GM12878 (cell line): Measurements from ENCODE around the gene PPIP5K2. TPM values are rescaled to one million over a fixed set of nuclear protein-coding genes. Genes with fewer than 3 reads are reported as not detected.

ENCODE experiments used
- ATAC-seq: fragments of 200-7000 bp; cut with Tn5 transposase; 3 replicates; pipeline ENCODE4 v1.9.1; 2020; ENCODE audit warnings: mild to moderate bottlenecking, moderate library complexity
- BruUV-seq: library from RNA; stranded (reverse); fragments of 400-500 nt; replicated peaks from 2 replicates; lab custom pipeline; 2021; lab: Mats Ljungman, UMichigan
- CTCF ChIA-PET: fragments of 300-600 bp; sonication (Branson Sonifier 250); formaldehyde crosslinking; extraction: SDS; loops from one replicate; lab custom pipeline; 2021; ENCODE audit warnings: inconsistent platforms; lab: Yijun Ruan, JAX
- POLR2A ChIA-PET: fragments of 350-600 bp; formaldehyde crosslinking; extraction: SDS; loops from one replicate; lab custom pipeline; 2021; ENCODE audit warnings: inconsistent platforms; lab: Charles Lee
- RAD21 ChIA-PET: fragments of 300-600 bp; sonication (Branson Sonifier 250); formaldehyde crosslinking; loops from one replicate; lab custom pipeline; 2023; ENCODE audit warnings: antibody characterized with exemption; ENCODE audit not compliant: unreplicated experiment; lab: Charles Lee
- SMC1A ChIA-PET: fragments of 300-600 bp; sonication (Branson Sonifier 250); formaldehyde crosslinking; loops from one replicate; lab custom pipeline; 2023; ENCODE audit not compliant: unreplicated experiment, uncharacterized antibody; lab: Charles Lee
- DNase-seq: peaks from one replicate; pipeline ENCODE4 v3.0.0-alpha.2; 2011; ENCODE audit warnings: low read depth, low spot score
- FAIRE-seq: peaks from 3 replicates; lab custom pipeline; 2011; peaks lifted over from hg19 to GRCh38; lab: Jason Lieb, UNC
- H2AFZ ChIP-seq: 2 replicates; pipeline ENCODE4 v1.6.0; 2011; ENCODE audit warnings: low read depth, low read length, control low read depth; ENCODE audit not compliant: control insufficient read depth
- H3K27ac ChIP-seq: 2 replicates; pipeline ENCODE4 v1.5.1; 2011; ENCODE audit warnings: control low read depth; ENCODE audit not compliant: control insufficient read depth, insufficient read depth
- H3K27me3 ChIP-seq, 2 experiments: replicated peaks in 1 of 2; 2 replicates each; pipeline versions ENCODE4 v1.6.0 to v1.6.1; 2011; ENCODE audit warnings: low read length in 1 of 2; ENCODE audit not compliant: control insufficient read depth in 2 of 2, insufficient read depth in 2 of 2
- H3K36me3 ChIP-seq, 2 experiments: 2 replicates each; pipeline ENCODE4 v1.5.1; 2011; ENCODE audit warnings: low read length in 1 of 2; ENCODE audit not compliant: control insufficient read depth in 2 of 2, insufficient read depth in 2 of 2
- H3K4me1 ChIP-seq: 2 replicates; pipeline ENCODE4 v1.6.1; 2011; ENCODE audit warnings: mild to moderate bottlenecking, low read length, moderate library complexity, mixed read lengths; ENCODE audit not compliant: control insufficient read depth, insufficient read depth
- H3K4me2 ChIP-seq: 2 replicates; pipeline ENCODE4 v1.6.0; 2011; ENCODE audit warnings: control low read depth; ENCODE audit not compliant: control insufficient read depth, insufficient read depth
- H3K4me3 ChIP-seq: fragments of 200-600 bp; sonication (generic); 2 replicates; pipeline ENCODE4 v1.5.1; 2016
- H3K79me2 ChIP-seq: 2 replicates; pipeline ENCODE4 v1.6.0; 2011; ENCODE audit warnings: low read length; ENCODE audit not compliant: control insufficient read depth, insufficient read depth
- H3K9ac ChIP-seq: 2 replicates; pipeline ENCODE4 v1.8.0; 2011; ENCODE audit warnings: low read length, control low read depth, mixed read lengths; ENCODE audit not compliant: control insufficient read depth, insufficient read depth
- H3K9me3 ChIP-seq: replicated peaks from 3 replicates; pipeline ENCODE4 v1.5.1; 2011; ENCODE audit warnings: mild to moderate bottlenecking, low read length; ENCODE audit not compliant: control insufficient read depth, insufficient read depth
- H4K20me1 ChIP-seq: 2 replicates; pipeline ENCODE4 v1.6.0; 2011; ENCODE audit not compliant: control insufficient read depth, insufficient read depth
- BHLHE40 ChIP-seq, 2 experiments: fragments of 450-650 bp in 1 of 2; IDR thresholded peaks; 2 replicates each; pipeline ENCODE4 v1.6.1; 2011 to 2017; ENCODE audit warnings: low read depth in 2 of 2, borderline replicate concordance in 1 of 2, improper control_type of control experiment in 1 of 2, low read length in 1 of 2, mild to moderate bottlenecking in 1 of 2
- CBFB ChIP-seq: IDR thresholded peaks from 2 replicates; pipeline ENCODE4 v1.6.1; 2016; ENCODE audit warnings: antibody characterized with exemption, low read depth
- CBX5 ChIP-seq: sonication (generic); IDR thresholded peaks from 2 replicates; pipeline ENCODE4 v1.6.1; 2016; ENCODE audit warnings: low read depth, moderate library complexity, mild to moderate bottlenecking, inconsistent platforms
- CREB1 ChIP-seq: IDR thresholded peaks from 2 replicates; pipeline ENCODE4 v1.6.1; 2012; ENCODE audit warnings: low read depth, mild to moderate bottlenecking, inconsistent platforms
- CREM ChIP-seq: IDR thresholded peaks from 2 replicates; pipeline ENCODE4 v1.6.1; 2014; ENCODE audit warnings: antibody characterized with exemption, low read depth
- EGR1 ChIP-seq, 2 experiments: IDR thresholded peaks; 1 replicate in 1 of 2; 2 replicates in 1 of 2; pipeline ENCODE4 v1.6.1; 2011 to 2012; ENCODE audit warnings: low read depth in 2 of 2, low read length in 2 of 2, borderline replicate concordance in 1 of 2, mild to moderate bottlenecking in 1 of 2, moderate library complexity in 1 of 2
- ELK1 ChIP-seq: IDR thresholded peaks from 2 replicates; pipeline ENCODE4 v1.6.1; 2012; ENCODE audit warnings: low read depth, low read length, improper control_type of control experiment
- EZH2 ChIP-seq: IDR thresholded peaks from 2 replicates; pipeline ENCODE4 v1.6.1; 2012; ENCODE audit warnings: low read depth, mild to moderate bottlenecking, control low read depth, inconsistent platforms, low read length, borderline replicate concordance; ENCODE audit not compliant: control insufficient read depth
- IRF4 ChIP-seq: IDR thresholded peaks from 2 replicates; pipeline ENCODE4 v1.6.1; 2011; ENCODE audit warnings: low read depth, low read length
- JUNB ChIP-seq: IDR thresholded peaks from 2 replicates; pipeline ENCODE4 v1.6.1; 2016; ENCODE audit warnings: antibody characterized with exemption, mild to moderate bottlenecking
- MEF2B ChIP-seq: fragments of 450-650 bp; IDR thresholded peaks from 2 replicates; pipeline ENCODE4 v1.6.1; 2018; ENCODE audit warnings: mild to moderate bottlenecking, moderate library complexity; ENCODE audit not compliant: partially characterized antibody, poor library complexity, severe bottlenecking
- PML ChIP-seq: IDR thresholded peaks from 2 replicates; pipeline ENCODE4 v1.6.1; 2012; ENCODE audit warnings: low read length, inconsistent platforms
- SMAD1 ChIP-seq: fragments of 450-650 bp; IDR thresholded peaks from 2 replicates; pipeline ENCODE4 v1.6.1; 2018; ENCODE audit warnings: mild to moderate bottlenecking, low read depth; ENCODE audit not compliant: partially characterized antibody
- SMAD5 ChIP-seq: IDR thresholded peaks from 2 replicates; pipeline ENCODE4 v1.6.1; 2016; ENCODE audit warnings: antibody characterized with exemption, low read depth
- USF1 ChIP-seq: IDR thresholded peaks from 2 replicates; pipeline ENCODE4 v1.6.1; 2011; ENCODE audit warnings: borderline replicate concordance, low read depth, mild to moderate bottlenecking, moderate library complexity, mixed read lengths, low read length; ENCODE audit not compliant: insufficient read depth; ENCODE audit errors: extremely low read length
- ZNF217 ChIP-seq: fragments of 450-650 bp; IDR thresholded peaks from 2 replicates; pipeline ENCODE4 v1.6.1; 2017; ENCODE audit warnings: antibody characterized with exemption, mild to moderate bottlenecking
- ZSCAN29 ChIP-seq: fragments of 450-650 bp; IDR thresholded peaks from 2 replicates; pipeline ENCODE4 v1.6.1; 2017; ENCODE audit warnings: mild to moderate bottlenecking, moderate library complexity
- ZZZ3 ChIP-seq: IDR thresholded peaks from 2 replicates; pipeline ENCODE4 v1.6.1; 2011; ENCODE audit warnings: low read depth; ENCODE audit not compliant: control insufficient read depth, insufficient read length
- WGBS: methylation state at CpG from one replicate; pipeline ENCODE4 v1.1.6; 2016; ENCODE audit warnings: low lambda C conversion rate; ENCODE audit not compliant: insufficient replicate concordance, insufficient coverage; ENCODE audit errors: missing lambda C conversion rate; 5-methylcytosine and 5-hydroxymethylcytosine counted together
- in situ Hi-C: fragments of 300-500 bp; cut with MboI; formaldehyde crosslinking; loops from 9 replicates; pipeline ENCODE4 v1.14.3; 2018; ENCODE audit warnings: mixed read lengths
- intact Hi-C: fragments of 100-400 bp; cut with micrococcal nuclease; formaldehyde crosslinking; loops from one replicate; pipeline ENCODE4 v1.14.2; 2022; ENCODE audit not compliant: unreplicated experiment
- polyA plus RNA-seq, 11 experiments: library from polyadenylated mRNA; depleted of rRNA in 4 of 11; unstranded in 6 of 11; stranded (reverse) in 5 of 11; fragments of >200 nt; fragmentation: Nextera tagmentation in 4 of 11; fragmentation: Illumina TruSeq in 1 of 11; extraction: Ambion mirVana in 4 of 11; extraction: Trizol in 1 of 11; gene quantifications; 1 replicate in 1 of 11; 2 replicates in 10 of 11; pipeline versions ENCODE4 v1.2.1 to v1.2.3, GENCODE V29; 2011 to 2016; ENCODE audit warnings: inconsistent platforms in 2 of 11, missing spikeins in 2 of 11, low read depth in 1 of 11
- total RNA-seq, 4 experiments: library from RNA; depleted of rRNA in 3 of 4; stranded (reverse); fragments of >200 nt in 3 of 4; fragmentation: Illumina TruSeq in 1 of 4; extraction: Trizol in 1 of 4; gene quantifications; 2 replicates each; pipeline versions ENCODE4 v1.2.1 to v1.2.3, GENCODE V29; 2013 to 2021
- TF ChIP-seq, protein P1 (sequence below): IDR thresholded peaks from 2 replicates; pipeline ENCODE4 v1.6.1; 2012; ENCODE audit warnings: low read depth, low read length, improper control_type of control experiment
- TF ChIP-seq, protein P2 (sequence below): fragments of 450-650 bp; IDR thresholded peaks from 2 replicates; pipeline ENCODE4 v1.6.1; 2017; ENCODE audit warnings: antibody characterized with exemption, mild to moderate bottlenecking, moderate library complexity

The PPIP5K2 gene
- total and polyA plus RNA-seq, 10 of the 15 experiments (the other 5 are each of a cell fraction or from before 2014, with no cell fraction given), result 27.7 to 87.3 (median 58.6) TPM

DNA sequence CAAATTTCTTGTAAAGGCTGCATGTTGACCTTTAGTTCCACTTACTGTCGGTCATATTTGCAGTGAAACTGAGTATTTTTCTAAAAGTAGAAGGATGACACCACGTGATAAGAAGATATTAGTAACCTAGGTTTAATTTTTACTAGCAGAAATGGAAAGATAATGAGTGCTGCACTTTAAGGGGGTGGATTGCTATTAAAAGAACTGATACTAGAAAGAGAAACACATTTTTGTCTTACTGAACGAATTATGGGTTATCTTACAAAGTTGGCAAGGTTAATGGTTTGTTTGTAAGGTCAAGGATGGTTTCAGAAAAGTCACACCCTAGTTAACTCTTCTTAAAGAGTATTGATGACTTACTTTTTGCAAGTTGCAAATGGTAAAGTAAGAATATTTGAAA, 140.8 kb downstream of the PPIP5K2 start:
- CTCF ChIA-PET, result interaction anchor here (0.6 to 7.7 kb wide), 4 partner anchors 10 to 215 kb away, joined by 3 to 77 read pairs (median 7); no protein-coding TSS in a partner anchor
- H3K79me2 ChIP-seq, result peaks cover 59% of the 10 kb centered on the region
- TF ChIP-seq, protein P1, sequence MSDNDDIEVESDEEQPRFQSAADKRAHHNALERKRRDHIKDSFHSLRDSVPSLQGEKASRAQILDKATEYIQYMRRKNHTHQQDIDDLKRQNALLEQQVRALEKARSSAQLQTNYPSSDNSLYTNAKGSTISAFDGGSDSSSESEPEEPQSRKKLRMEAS, result no peak
- TF ChIP-seq IRF4, result no peak
- TF ChIP-seq EZH2, result no peak
- peak; percentile 96 for TF ChIP-seq ZNF217
- no peak for TF ChIP-seq ZSCAN29
- no peak for TF ChIP-seq PML
- TF ChIP-seq CREB1, result no peak
- TF ChIP-seq CREM, result peak; percentile 57; the same call in 1 of the 2 replicates
- no peak for TF ChIP-seq ELK1
- no peak for TF ChIP-seq USF1
- no peak for TF ChIP-seq SMAD5
- no peak for TF ChIP-seq CBFB
- TF ChIP-seq, protein P2, sequence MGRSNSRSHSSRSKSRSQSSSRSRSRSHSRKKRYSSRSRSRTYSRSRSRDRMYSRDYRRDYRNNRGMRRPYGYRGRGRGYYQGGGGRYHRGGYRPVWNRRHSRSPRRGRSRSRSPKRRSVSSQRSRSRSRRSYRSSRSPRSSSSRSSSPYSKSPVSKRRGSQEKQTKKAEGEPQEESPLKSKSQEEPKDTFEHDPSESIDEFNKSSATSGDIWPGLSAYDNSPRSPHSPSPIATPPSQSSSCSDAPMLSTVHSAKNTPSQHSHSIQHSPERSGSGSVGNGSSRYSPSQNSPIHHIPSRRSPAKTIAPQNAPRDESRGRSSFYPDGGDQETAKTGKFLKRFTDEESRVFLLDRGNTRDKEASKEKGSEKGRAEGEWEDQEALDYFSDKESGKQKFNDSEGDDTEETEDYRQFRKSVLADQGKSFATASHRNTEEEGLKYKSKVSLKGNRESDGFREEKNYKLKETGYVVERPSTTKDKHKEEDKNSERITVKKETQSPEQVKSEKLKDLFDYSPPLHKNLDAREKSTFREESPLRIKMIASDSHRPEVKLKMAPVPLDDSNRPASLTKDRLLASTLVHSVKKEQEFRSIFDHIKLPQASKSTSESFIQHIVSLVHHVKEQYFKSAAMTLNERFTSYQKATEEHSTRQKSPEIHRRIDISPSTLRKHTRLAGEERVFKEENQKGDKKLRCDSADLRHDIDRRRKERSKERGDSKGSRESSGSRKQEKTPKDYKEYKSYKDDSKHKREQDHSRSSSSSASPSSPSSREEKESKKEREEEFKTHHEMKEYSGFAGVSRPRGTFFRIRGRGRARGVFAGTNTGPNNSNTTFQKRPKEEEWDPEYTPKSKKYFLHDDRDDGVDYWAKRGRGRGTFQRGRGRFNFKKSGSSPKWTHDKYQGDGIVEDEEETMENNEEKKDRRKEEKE, result no peak
- TF ChIP-seq SMAD1, result no peak
- no peak for TF ChIP-seq EGR1 (IDR thresholded peaks at IDR 0.05; ENCODE audit: borderline replicate concordance in 1 of 2, low read depth in 2 of 2, low read length in 2 of 2)
- TF ChIP-seq CBX5, result no peak
- TF ChIP-seq ZZZ3, result no peak
- peak; percentile 51 to 67; a peak in 1 of 4 replicates for TF ChIP-seq BHLHE40 (IDR thresholded peaks at IDR 0.05; ENCODE audit: borderline replicate concordance in 1 of 2, low read depth in 2 of 2, low read length in 1 of 2)
- TF ChIP-seq MEF2B, result peak; percentile 95
- peak; percentile 73 for TF ChIP-seq JUNB

More for the DNA sequence above, 140.8 kb downstream of the PPIP5K2 start:
- ChIA-PET POLR2A (interaction anchor here (1.3 kb wide), 1 partner anchor 11 kb away, joined by 6 read pairs; no protein-coding TSS in a partner anchor), SMC1A (interaction anchor here (0.9 to 9.1 kb wide), 3 partner anchors 11 to 301 kb away, joined by 3 to 64 read pairs (median 5); partner anchors contain the start of gene NUDT12), RAD21 (interaction anchor here (1.5 to 4.8 kb wide), 2 partner anchors 10 to 665 kb away, joined by 3 to 34 read pairs; no protein-coding TSS in a partner anchor)
- intact Hi-C loops, result no loop called here
- H3K9ac ChIP-seq, result no peak overlapping the region
- 1% methylated on average over 3 of the region's 3 CpGs for WGBS
- ATAC-seq (peak; percentile 3), DNase-seq (peak; percentile 53), FAIRE-seq (peak; percentile 75)
- H3K4me3 ChIP-seq, result peak overlapping the region; percentile 65
- H4K20me1 ChIP-seq, result no peaks in the 10 kb centered on the region
- H3K9me3 ChIP-seq, result no peaks in the 10 kb centered on the region; the same call in 2 of the 3 replicates
- H3K4me2 ChIP-seq, result peak overlapping the region; percentile 94
- H3K4me1 ChIP-seq, result peaks cover 3% of the 10 kb centered on the region; the same call in 1 of the 2 replicates
- in situ Hi-C loops, result no loop called here
- no peaks in the 10 kb centered on the region for H3K27me3 ChIP-seq
- no peak overlapping the region for H2AFZ ChIP-seq
- H3K36me3 ChIP-seq, result no peaks in the 10 kb centered on the region
- BruUV-seq, result TSS peak; percentile 63
- 0 out of 2 replicates have a peak overlapping the region, but pooled peaks have one; percentile 33 for H3K27ac ChIP-seq
